ENCODE results near the gene EPAS1.

Gene EPAS1

DNA sequence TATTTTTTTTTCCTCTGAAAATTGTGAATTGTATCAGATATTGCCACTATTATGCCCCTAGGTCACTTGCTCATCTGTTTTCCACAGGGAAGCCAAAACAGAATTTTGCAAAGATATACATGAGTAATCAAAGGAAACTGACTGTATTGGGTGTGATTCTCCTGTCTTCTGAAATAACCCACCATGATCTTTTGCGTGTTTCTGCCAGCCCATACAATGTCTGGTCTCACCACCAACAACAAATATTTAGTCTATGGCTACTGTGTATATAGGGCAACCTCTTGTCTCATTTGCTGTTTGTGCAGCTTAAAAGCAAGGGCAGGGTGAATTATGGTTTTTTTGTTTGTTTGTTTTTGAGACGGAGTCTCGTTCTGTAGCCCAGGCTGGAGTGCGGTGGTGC is 26.5 kb downstream of the EPAS1 start:
- no peaks in the 10 kb centered on the region for H3K27me3 ChIP-seq (ENCODE audit: insufficient read depth, insufficient read length)
- H3K4me3 ChIP-seq (ENCODE audit: insufficient read length, low read depth), result no peak overlapping the region
- TF ChIP-seq SUZ12 (IDR thresholded peaks at IDR 0.05; ENCODE audit: extremely low read depth, insufficient read depth, insufficient read length) (no peak), ZNF274 (IDR thresholded peaks at IDR 0.05; ENCODE audit: low read depth, low read length) (no peak), YY1 (IDR thresholded peaks at IDR 0.05; ENCODE audit: insufficient read depth, insufficient read length) (no peak)
- H3K9ac ChIP-seq (ENCODE audit: insufficient read length, low read depth), result no peak overlapping the region
- no peaks in the 10 kb centered on the region for H3K4me1 ChIP-seq (ENCODE audit: insufficient read depth, insufficient read length)
- H3K36me3 ChIP-seq (ENCODE audit: insufficient read depth, insufficient read length, low read length), result no peaks in the 10 kb centered on the region
- DNase-seq (ENCODE audit: low read depth, low spot score), result no peak
- H3K9me3 ChIP-seq (ENCODE audit: insufficient read depth, low read length), result no peaks in the 10 kb centered on the region

DNA sequence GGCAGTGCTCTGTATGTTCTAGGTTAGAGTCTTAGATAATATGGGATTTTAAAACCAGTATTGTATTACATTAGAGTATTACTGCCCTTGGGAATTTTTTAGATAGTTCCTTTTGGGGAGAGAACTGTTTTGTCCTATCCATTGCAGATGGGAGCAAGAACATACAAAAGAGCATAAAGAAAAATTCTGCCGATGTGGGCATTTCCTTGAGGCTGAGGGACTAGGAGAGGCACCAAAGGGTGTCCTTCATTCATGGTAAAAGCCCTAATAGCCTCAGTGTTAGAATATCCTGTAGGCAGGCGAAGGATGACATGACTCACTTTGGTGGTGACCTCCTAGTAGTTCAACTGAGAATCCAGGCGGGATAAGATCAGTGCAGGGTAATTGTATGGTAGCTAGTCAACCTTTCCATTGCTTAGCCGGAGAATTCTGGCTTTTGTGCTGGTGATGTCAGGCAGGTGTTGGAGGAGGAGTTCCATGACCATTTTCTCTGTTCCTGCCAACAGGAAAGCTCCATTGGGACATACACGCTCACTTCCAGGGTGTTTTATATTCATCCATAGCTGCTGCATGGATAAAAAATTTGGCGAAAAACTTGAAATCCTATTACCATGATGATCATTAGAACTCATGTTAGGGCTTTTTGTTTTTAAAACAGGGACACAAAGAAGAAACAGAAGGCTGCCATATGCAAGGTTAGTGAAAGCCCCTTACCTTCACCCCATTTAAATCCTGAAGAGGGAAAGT is 28.1 kb downstream of the EPAS1 start:
- Histone ChIP-seq H3K4me1 (ENCODE audit: insufficient read depth, insufficient read length) (no peaks in the 10 kb centered on the region), H3K9ac (ENCODE audit: insufficient read length, low read depth) (no peak overlapping the region), H3K4me3 (ENCODE audit: insufficient read length, low read depth) (no peak overlapping the region), H3K36me3 (ENCODE audit: insufficient read depth, insufficient read length, low read length) (no peaks in the 10 kb centered on the region), H3K9me3 (ENCODE audit: insufficient read depth, low read length) (no peaks in the 10 kb centered on the region), H3K27me3 (ENCODE audit: insufficient read depth, insufficient read length) (no peaks in the 10 kb centered on the region)
- no peak for TF ChIP-seq ZNF274 (IDR thresholded peaks at IDR 0.05; ENCODE audit: low read depth, low read length)
- no peak for TF ChIP-seq SUZ12 (IDR thresholded peaks at IDR 0.05; ENCODE audit: extremely low read depth, insufficient read depth, insufficient read length)
- no peak for TF ChIP-seq YY1 (IDR thresholded peaks at IDR 0.05; ENCODE audit: insufficient read depth, insufficient read length)
- no peak for DNase-seq (ENCODE audit: low read depth, low spot score)

DNA sequence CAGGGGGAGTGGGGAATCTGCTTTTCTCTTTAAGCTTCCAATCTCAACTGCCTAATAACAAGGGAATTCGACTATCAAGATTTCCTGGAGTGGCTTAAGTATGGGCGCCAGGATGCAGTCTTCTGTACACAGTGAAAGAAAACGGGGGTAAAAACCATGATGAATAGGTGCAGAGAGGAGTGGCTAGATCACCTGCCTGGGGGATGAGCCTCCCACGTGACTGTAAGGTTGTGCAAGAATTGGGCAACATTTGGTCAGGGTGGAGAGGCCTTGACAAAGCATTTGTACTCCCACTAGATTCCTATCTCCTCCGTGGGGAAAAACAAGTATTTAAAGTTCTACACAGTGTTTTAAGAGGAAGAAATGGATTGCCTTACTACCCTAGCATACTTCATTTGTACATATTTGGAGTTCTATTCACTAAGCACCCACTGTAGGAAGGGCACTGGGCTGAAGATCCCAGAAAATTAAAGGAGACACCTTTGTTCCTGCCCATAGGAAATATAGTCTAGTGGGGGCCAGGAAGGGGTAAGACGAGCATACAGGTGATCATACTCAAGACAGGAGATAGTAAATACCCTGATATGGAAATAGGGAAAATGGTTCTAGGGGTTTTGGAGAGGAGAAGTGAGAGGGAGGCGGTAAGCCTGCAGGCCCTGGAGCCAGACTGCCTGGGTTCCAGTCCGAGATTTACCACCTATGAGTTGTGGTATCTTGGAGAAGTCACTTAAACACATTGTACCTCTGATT is 29.2 kb downstream of the EPAS1 start:
- H3K4me1 ChIP-seq (ENCODE audit: insufficient read depth, insufficient read length), result no peaks in the 10 kb centered on the region
- H3K9me3 ChIP-seq (ENCODE audit: insufficient read depth, low read length), result no peaks in the 10 kb centered on the region
- TF ChIP-seq SUZ12 (IDR thresholded peaks at IDR 0.05; ENCODE audit: extremely low read depth, insufficient read depth, insufficient read length) (no peak), ZNF274 (IDR thresholded peaks at IDR 0.05; ENCODE audit: low read depth, low read length) (no peak), YY1 (IDR thresholded peaks at IDR 0.05; ENCODE audit: insufficient read depth, insufficient read length) (no peak)
- no peaks in the 10 kb centered on the region for H3K27me3 ChIP-seq (ENCODE audit: insufficient read depth, insufficient read length)
- no peak overlapping the region for H3K4me3 ChIP-seq (ENCODE audit: insufficient read length, low read depth)
- no peak for DNase-seq (ENCODE audit: low read depth, low spot score)
- no peak overlapping the region for H3K9ac ChIP-seq (ENCODE audit: insufficient read length, low read depth)
- H3K36me3 ChIP-seq (ENCODE audit: insufficient read depth, insufficient read length, low read length), result no peaks in the 10 kb centered on the region

DNA sequence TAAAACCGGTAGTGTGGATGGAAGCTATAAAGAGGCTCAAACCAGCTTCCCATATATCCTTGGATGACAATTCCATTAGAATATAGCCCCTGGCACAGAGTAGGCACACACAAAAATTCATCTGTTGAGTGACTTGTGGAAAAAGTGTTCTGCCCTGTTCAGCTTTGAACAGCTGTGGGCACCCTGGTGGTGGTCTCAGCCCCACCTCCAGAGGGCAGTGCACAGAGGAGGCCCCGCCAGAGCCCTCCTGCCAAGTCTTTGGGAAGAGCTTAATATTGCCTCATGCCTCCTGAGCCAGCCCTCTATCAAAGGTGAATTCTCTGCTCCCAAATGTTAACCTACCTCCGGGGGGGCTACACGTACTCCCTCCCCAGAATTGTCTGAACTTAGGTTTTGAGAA is 30.4 kb downstream of the EPAS1 start:
- Histone ChIP-seq H3K4me1 (ENCODE audit: insufficient read depth, insufficient read length) (no peaks in the 10 kb centered on the region), H3K9me3 (ENCODE audit: insufficient read depth, low read length) (no peaks in the 10 kb centered on the region), H3K27me3 (ENCODE audit: insufficient read depth, insufficient read length) (no peaks in the 10 kb centered on the region), H3K36me3 (ENCODE audit: insufficient read depth, insufficient read length, low read length) (no peaks in the 10 kb centered on the region), H3K4me3 (ENCODE audit: insufficient read length, low read depth) (no peak overlapping the region), H3K9ac (ENCODE audit: insufficient read length, low read depth) (no peak overlapping the region)
- TF ChIP-seq SUZ12 (IDR thresholded peaks at IDR 0.05; ENCODE audit: extremely low read depth, insufficient read depth, insufficient read length) (no peak), YY1 (IDR thresholded peaks at IDR 0.05; ENCODE audit: insufficient read depth, insufficient read length) (no peak)
- no peak for DNase-seq (ENCODE audit: low read depth, low spot score)

DNA sequence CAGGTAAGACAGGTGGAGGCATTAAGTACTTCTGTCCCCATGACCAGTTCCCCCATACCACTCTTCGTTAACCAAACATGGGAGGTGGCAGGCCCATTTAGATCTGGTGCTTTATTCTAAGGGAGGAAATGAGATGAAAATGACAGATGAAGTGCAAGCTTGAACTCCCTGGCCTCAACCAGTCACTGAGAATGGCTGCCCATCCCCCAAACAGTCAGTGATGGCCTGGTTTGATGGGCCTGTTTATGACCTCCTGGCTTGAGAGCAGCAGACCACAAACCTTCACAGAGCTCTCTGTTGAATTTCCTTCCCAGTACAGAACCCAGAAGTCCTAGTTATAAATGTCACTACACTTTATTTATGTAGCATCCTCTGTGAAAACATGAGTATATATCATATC is 31.1 kb downstream of the EPAS1 start:
- H3K4me1 ChIP-seq (ENCODE audit: insufficient read depth, insufficient read length), result no peaks in the 10 kb centered on the region
- H3K4me3 ChIP-seq (ENCODE audit: insufficient read length, low read depth), result no peak overlapping the region
- DNase-seq (ENCODE audit: low read depth, low spot score), result no peak
- no peaks in the 10 kb centered on the region for H3K36me3 ChIP-seq (ENCODE audit: insufficient read depth, insufficient read length, low read length)
- no peak for TF ChIP-seq YY1 (IDR thresholded peaks at IDR 0.05; ENCODE audit: insufficient read depth, insufficient read length)
- H3K27me3 ChIP-seq (ENCODE audit: insufficient read depth, insufficient read length), result no peaks in the 10 kb centered on the region
- no peak overlapping the region for H3K9ac ChIP-seq (ENCODE audit: insufficient read length, low read depth)
- no peaks in the 10 kb centered on the region for H3K9me3 ChIP-seq (ENCODE audit: insufficient read depth, low read length)

DNA sequence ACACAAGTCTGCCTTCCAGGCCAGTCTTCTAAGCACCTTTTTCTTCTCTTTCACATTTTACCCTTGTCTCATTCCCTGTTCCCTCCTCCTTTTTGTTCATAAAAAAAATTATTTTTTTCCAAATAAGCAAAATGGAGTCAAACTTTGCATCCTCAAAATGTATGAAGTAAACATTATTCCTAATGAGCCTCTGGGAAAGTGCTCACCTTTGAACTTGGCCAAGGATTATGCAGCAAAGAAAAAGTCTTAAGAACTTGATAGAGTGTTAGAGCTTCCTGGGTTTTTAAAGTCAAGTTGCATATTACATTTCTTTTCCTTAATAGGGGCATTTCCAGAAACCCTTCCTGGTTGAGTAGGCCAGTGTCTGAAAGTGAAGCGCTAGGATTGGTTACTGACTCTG is 31.6 kb downstream of the EPAS1 start:
- no peaks in the 10 kb centered on the region for H3K4me1 ChIP-seq (ENCODE audit: insufficient read depth, insufficient read length)

DNA sequence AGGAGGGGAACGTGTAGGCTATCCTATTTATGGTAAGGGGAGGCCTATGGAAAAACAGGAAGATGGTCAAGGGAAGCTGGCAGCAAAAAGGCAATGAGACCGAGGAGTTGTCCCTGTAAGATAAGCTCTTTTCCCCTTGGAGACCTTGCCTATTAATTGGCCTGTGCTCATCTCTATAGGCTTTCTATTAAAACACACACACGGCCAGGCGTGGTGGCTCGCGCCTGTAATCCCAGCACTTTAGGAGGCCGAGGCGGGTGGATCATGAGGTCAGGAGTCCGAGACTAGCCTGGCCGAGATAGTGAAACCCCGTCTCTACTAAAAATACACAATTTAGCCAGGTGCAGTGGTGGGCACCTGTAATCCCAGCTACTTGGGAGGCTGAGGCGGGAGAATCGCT is 32.1 kb downstream of the EPAS1 start:
- no peaks in the 10 kb centered on the region for H3K4me1 ChIP-seq (ENCODE audit: insufficient read depth, insufficient read length)
- H3K9ac ChIP-seq (ENCODE audit: insufficient read length, low read depth), result no peak overlapping the region
- TF ChIP-seq SUZ12 (IDR thresholded peaks at IDR 0.05; ENCODE audit: extremely low read depth, insufficient read depth, insufficient read length), result no peak
- TF ChIP-seq YY1 (IDR thresholded peaks at IDR 0.05; ENCODE audit: insufficient read depth, insufficient read length), result no peak
- TF ChIP-seq ZNF274 (IDR thresholded peaks at IDR 0.05; ENCODE audit: low read depth, low read length), result no peak

More for the DNA sequence above, 31.6 kb downstream of the EPAS1 start:
- Histone ChIP-seq H3K27me3 (ENCODE audit: insufficient read depth, insufficient read length) (no peaks in the 10 kb centered on the region), H3K9me3 (ENCODE audit: insufficient read depth, low read length) (no peaks in the 10 kb centered on the region), H3K9ac (ENCODE audit: insufficient read length, low read depth) (no peak overlapping the region), H3K36me3 (ENCODE audit: insufficient read depth, insufficient read length, low read length) (no peaks in the 10 kb centered on the region), H3K4me3 (ENCODE audit: insufficient read length, low read depth) (no peak overlapping the region)
- TF ChIP-seq YY1 (IDR thresholded peaks at IDR 0.05; ENCODE audit: insufficient read depth, insufficient read length) (no peak), SUZ12 (IDR thresholded peaks at IDR 0.05; ENCODE audit: extremely low read depth, insufficient read depth, insufficient read length) (no peak), ZNF274 (IDR thresholded peaks at IDR 0.05; ENCODE audit: low read depth, low read length) (no peak)
- DNase-seq (ENCODE audit: low read depth, low spot score), result no peak

More for the DNA sequence above, 32.1 kb downstream of the EPAS1 start:
- DNase-seq (ENCODE audit: low read depth, low spot score), result no peak
- no peak overlapping the region for H3K4me3 ChIP-seq (ENCODE audit: insufficient read length, low read depth)
- H3K9me3 ChIP-seq (ENCODE audit: insufficient read depth, low read length), result no peaks in the 10 kb centered on the region
- H3K36me3 ChIP-seq (ENCODE audit: insufficient read depth, insufficient read length, low read length), result no peaks in the 10 kb centered on the region
- no peaks in the 10 kb centered on the region for H3K27me3 ChIP-seq (ENCODE audit: insufficient read depth, insufficient read length)
